GM23338 (cell line): ENCODE results near the gene RAP1B. TPM values are rescaled to one million over a fixed set of nuclear protein-coding genes. Genes with fewer than 3 reads are reported as not detected.

ENCODE experiments used
- ATAC-seq: fragments of 200-7000 bp; cut with Tn5 transposase; 3 replicates; pipeline ENCODE4 v1.9.1; 2020
- DNase-seq: peaks from one replicate; pipeline ENCODE4 v3.0.0-alpha.2; 2015; ENCODE audit warnings: low spot score
- H2AFZ ChIP-seq: fragments of 200-600 bp; sonication (generic); 2 replicates; pipeline ENCODE4 v1.8.0; 2016; ENCODE audit warnings: antibody characterized with exemption, mild to moderate bottlenecking, moderate library complexity
- H3F3A ChIP-seq: fragments of 200-600 bp; sonication (generic); replicated peaks from 2 replicates; pipeline ENCODE4 v1.8.0; 2017; ENCODE audit warnings: antibody characterized with exemption, mixed run types, low read depth
- H3K27ac ChIP-seq: fragments of 200-600 bp; sonication (generic); 2 replicates; pipeline ENCODE4 v1.6.1; 2016; ENCODE audit warnings: low read depth
- H3K27me3 ChIP-seq: fragments of 200-600 bp; sonication (generic); 2 replicates; pipeline ENCODE4 v1.8.0; 2016; ENCODE audit warnings: mild to moderate bottlenecking, mixed run types, moderate library complexity; ENCODE audit not compliant: insufficient read depth
- H3K36me3 ChIP-seq: fragments of 200-600 bp; sonication (generic); 2 replicates; pipeline ENCODE4 v1.8.0; 2016; ENCODE audit warnings: mild to moderate bottlenecking; ENCODE audit not compliant: insufficient read depth
- H3K4me1 ChIP-seq: fragments of 200-600 bp; sonication (generic); 2 replicates; pipeline ENCODE4 v1.8.0; 2016; ENCODE audit warnings: mild to moderate bottlenecking, moderate library complexity; ENCODE audit not compliant: insufficient read depth
- H3K4me2 ChIP-seq: fragments of 200-600 bp; sonication (generic); 2 replicates; pipeline ENCODE4 v1.7.1; 2017; ENCODE audit warnings: mixed run types
- H3K4me3 ChIP-seq: fragments of 200-600 bp; sonication (generic); 2 replicates; pipeline ENCODE4 v1.6.1; 2016; ENCODE audit warnings: mixed run types
- H3K79me2 ChIP-seq: fragments of 200-600 bp; sonication (generic); replicated peaks from 2 replicates; pipeline ENCODE4 v1.8.0; 2017; ENCODE audit warnings: mild to moderate bottlenecking; ENCODE audit not compliant: insufficient read depth
- H3K9me2 ChIP-seq: fragments of 200-600 bp; sonication (generic); 2 replicates; pipeline ENCODE4 v1.8.0; 2017; ENCODE audit not compliant: insufficient read depth
- H4K20me1 ChIP-seq: fragments of 200-600 bp; sonication (generic); replicated peaks from 2 replicates; pipeline ENCODE4 v1.8.0; 2017; ENCODE audit warnings: mild to moderate bottlenecking; ENCODE audit not compliant: insufficient read depth
- H3K27ac Mint-ChIP-seq: 2 replicates; pipeline ENCODE4 v1.8.0; 2020; ENCODE audit warnings: inconsistent platforms, mild to moderate bottlenecking, moderate library complexity, mixed read lengths
- H3K27me3 Mint-ChIP-seq: 3 replicates; pipeline ENCODE4 v1.8.0; 2022; ENCODE audit warnings: low read depth, mild to moderate bottlenecking, moderate library complexity, mixed read lengths, inconsistent platforms; ENCODE audit not compliant: insufficient read depth, poor library complexity
- H3K36me3 Mint-ChIP-seq: 3 replicates; pipeline ENCODE4 v1.8.0; 2021; ENCODE audit warnings: low read depth, mild to moderate bottlenecking, inconsistent platforms, moderate library complexity, mixed read lengths
- H3K4me1 Mint-ChIP-seq: 3 replicates; pipeline ENCODE4 v1.8.0; 2020; ENCODE audit warnings: mild to moderate bottlenecking, inconsistent platforms, mixed read lengths
- H3K4me3 Mint-ChIP-seq: 3 replicates; pipeline ENCODE4 v1.8.0; 2021; ENCODE audit warnings: moderate library complexity, mild to moderate bottlenecking, inconsistent platforms, mixed read lengths
- H3K9me3 Mint-ChIP-seq: 3 replicates; pipeline ENCODE4 v1.8.0; 2020; ENCODE audit warnings: moderate library complexity, mild to moderate bottlenecking, inconsistent platforms, mixed read lengths
- CREB1 ChIP-seq: fragments of 250-450 bp; sonication (Bioruptor Pico); IDR thresholded peaks from 2 replicates; pipeline ENCODE4 v1.5.0; 2020; ENCODE audit warnings: low read depth, mild to moderate bottlenecking, moderate library complexity
- EZH2 ChIP-seq: fragments of 200-600 bp; sonication (generic); IDR thresholded peaks from one replicate; pipeline ENCODE4 v1.8.0; 2017; ENCODE audit warnings: antibody characterized with exemption, mild to moderate bottlenecking, low read depth; ENCODE audit not compliant: unreplicated experiment
- EZH2phosphoT487 ChIP-seq: fragments of 200-600 bp; sonication (generic); IDR thresholded peaks from one replicate; pipeline ENCODE4 v1.8.1; 2018; ENCODE audit warnings: antibody characterized with exemption; ENCODE audit not compliant: unreplicated experiment
- JUNB ChIP-seq: IDR thresholded peaks from one replicate; pipeline ENCODE4 v1.6.1; 2016; ENCODE audit warnings: antibody characterized with exemption; ENCODE audit not compliant: unreplicated experiment
- NANOG ChIP-seq: IDR thresholded peaks from 2 replicates; pipeline ENCODE4 v1.6.1; 2016; ENCODE audit warnings: antibody characterized with exemption, borderline replicate concordance
- POLR2AphosphoS5 ChIP-seq: IDR thresholded peaks from 2 replicates; pipeline ENCODE4 v1.6.1; 2016; ENCODE audit warnings: antibody characterized with exemption, low read depth
- STAT1 ChIP-seq: IDR thresholded peaks from one replicate; pipeline ENCODE4 v1.6.1; 2016; ENCODE audit warnings: antibody characterized with exemption; ENCODE audit not compliant: unreplicated experiment
- ZNF114 ChIP-seq: fragments of 250-450 bp; sonication (Bioruptor Pico); IDR thresholded peaks from 2 replicates; pipeline ENCODE4 v1.5.0; 2020; ENCODE audit warnings: mild to moderate bottlenecking, moderate library complexity
- ZNF331 ChIP-seq: fragments of 250-450 bp; sonication (Bioruptor Pico); IDR thresholded peaks from 2 replicates; pipeline ENCODE4 v1.5.0; 2020; ENCODE audit warnings: low read depth, mild to moderate bottlenecking, moderate library complexity
- polyA plus RNA-seq: library from polyadenylated mRNA; unstranded; fragments of >200 nt; fragmentation: Nextera tagmentation; extraction: Ambion mirVana; gene quantifications from 2 replicates; pipeline ENCODE4 v1.2.1, GENCODE V29; 2016
- total RNA-seq: library from RNA; depleted of rRNA; stranded (reverse); fragments of >200 nt; shearing (Covaris generic); gene quantifications from 2 replicates; pipeline ENCODE4 v1.2.3, GENCODE V29; 2014
- TF ChIP-seq, protein P1 (sequence below), 2 experiments: fragments of 200-600 bp in 1 of 2; sonication (generic) in 1 of 2; conservative IDR thresholded peaks; 2 replicates each; pipeline versions ENCODE4 v1.5.1 to v1.6.1; 2016 to 2017; ENCODE audit warnings: antibody characterized with exemption in 2 of 2, low read depth in 2 of 2, mild to moderate bottlenecking in 2 of 2, moderate library complexity in 1 of 2

The RAP1B gene
- total and polyA plus RNA-seq, 2 experiments from 2014 or later: 90.6 to 128 TPM

DNA sequence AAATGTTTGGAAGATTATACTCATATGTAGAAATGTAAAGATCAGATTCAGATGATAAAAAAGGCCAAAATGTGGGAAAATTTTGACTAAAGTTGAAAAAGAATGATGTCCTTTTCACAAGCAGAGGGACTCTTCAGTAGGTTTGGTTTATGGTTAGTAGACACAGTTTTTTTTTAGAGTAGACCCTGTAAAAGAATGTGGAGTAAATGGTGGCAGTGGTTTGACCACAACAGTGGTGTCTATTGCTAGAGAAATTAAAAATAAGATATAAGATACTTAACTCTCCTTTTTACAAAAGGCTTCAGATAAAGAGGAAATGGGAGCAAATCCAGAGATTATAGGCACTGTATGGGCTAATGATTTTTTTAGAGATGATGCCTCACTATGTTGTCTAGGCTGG, 21.8 kb downstream of the RAP1B start:
- no peaks in the 10 kb centered on the region for H3K27me3 ChIP-seq
- H3K27ac ChIP-seq: no peak overlapping the region
- H4K20me1 ChIP-seq: peaks cover 49% of the 10 kb centered on the region
- peaks cover 2% of the 10 kb centered on the region; the same call in 1 of the 2 replicates for H3K36me3 ChIP-seq
- no peaks in the 10 kb centered on the region for H3F3A ChIP-seq
- TF ChIP-seq POLR2AphosphoS5 (no peak), CREB1 (CRISPR knock-in tag) (no peak), ZNF114 (no peak), EZH2 (no peak), JUNB (no peak), NANOG (no peak), ZNF331 (no peak), EZH2phosphoT487 (no peak)
- TF ChIP-seq, protein P1, sequence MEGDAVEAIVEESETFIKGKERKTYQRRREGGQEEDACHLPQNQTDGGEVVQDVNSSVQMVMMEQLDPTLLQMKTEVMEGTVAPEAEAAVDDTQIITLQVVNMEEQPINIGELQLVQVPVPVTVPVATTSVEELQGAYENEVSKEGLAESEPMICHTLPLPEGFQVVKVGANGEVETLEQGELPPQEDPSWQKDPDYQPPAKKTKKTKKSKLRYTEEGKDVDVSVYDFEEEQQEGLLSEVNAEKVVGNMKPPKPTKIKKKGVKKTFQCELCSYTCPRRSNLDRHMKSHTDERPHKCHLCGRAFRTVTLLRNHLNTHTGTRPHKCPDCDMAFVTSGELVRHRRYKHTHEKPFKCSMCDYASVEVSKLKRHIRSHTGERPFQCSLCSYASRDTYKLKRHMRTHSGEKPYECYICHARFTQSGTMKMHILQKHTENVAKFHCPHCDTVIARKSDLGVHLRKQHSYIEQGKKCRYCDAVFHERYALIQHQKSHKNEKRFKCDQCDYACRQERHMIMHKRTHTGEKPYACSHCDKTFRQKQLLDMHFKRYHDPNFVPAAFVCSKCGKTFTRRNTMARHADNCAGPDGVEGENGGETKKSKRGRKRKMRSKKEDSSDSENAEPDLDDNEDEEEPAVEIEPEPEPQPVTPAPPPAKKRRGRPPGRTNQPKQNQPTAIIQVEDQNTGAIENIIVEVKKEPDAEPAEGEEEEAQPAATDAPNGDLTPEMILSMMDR (conservative IDR thresholded peaks at IDR 0.05; ENCODE audit: low read depth in 2 of 2): no peak
- Mint-ChIP-seq H3K4me1 (no peaks in the 10 kb centered on the region), H3K36me3 (peaks cover 12% of the 10 kb centered on the region), H3K27me3 (peaks cover 3% of the 10 kb centered on the region), H3K9me3 (peaks cover 9% of the 10 kb centered on the region; the same call in 1 of the 3 replicates), H3K27ac (no peak overlapping the region), H3K4me3 (no peak overlapping the region)
- no peaks in the 10 kb centered on the region for H3K4me1 ChIP-seq
- DNase-seq (no peak), ATAC-seq (no peak)
- H3K79me2 ChIP-seq: peaks cover 100% of the 10 kb centered on the region
- no peak overlapping the region for H2AFZ ChIP-seq
- no peak overlapping the region for H3K4me2 ChIP-seq
- H3K4me3 ChIP-seq: no peak overlapping the region
- no peaks in the 10 kb centered on the region for H3K9me2 ChIP-seq

DNA sequence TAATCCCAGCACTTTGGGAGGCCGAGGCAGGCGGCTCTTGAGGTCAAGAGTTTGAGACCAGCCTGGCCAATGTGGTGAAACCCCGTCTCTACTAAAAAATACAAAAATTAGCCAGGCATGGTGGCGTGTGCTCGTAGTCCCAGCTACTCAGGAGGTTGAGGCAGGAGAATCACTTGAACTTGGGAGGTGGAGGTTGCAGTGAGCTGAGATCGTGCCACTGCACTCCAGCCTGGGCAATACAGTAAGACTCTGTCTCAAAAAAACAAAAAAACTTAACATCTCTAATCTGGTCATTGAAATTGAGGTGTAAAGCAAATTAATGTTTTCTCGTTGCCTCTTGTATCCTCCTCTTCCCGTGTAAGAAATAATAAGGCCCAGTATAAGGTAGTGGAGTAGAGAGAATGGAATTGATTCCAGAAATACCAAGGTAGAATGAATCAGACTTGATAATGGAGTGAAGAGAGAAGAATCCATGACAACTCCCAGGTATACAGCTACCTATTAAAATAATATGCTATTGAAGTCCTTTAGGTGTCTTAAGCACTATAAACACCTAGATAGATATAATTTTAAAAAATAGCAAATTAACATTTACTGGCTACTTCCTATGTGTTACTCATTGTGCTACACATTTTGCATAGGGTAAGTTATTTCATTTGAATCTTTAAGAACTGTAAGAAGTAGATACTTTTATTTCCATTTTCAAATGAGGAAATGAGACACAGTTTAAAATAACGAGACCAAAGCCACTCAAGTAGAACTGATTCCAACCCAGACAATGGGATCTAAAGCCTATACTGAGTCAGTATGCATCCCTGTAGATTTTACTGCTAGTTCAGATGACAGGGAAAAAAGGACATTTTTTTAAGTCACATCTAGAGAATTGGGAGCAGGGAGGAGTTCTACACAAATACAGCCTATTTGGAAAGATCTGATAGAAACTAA, 23.2 kb downstream of the RAP1B start:
- Mint-ChIP-seq H3K27me3 (peaks cover 3% of the 10 kb centered on the region), H3K4me1 (peaks cover 3% of the 10 kb centered on the region; the same call in 1 of the 3 replicates), H3K27ac (no peak overlapping the region), H3K4me3 (no peak overlapping the region), H3K36me3 (peaks cover 1% of the 10 kb centered on the region; the same call in 1 of the 3 replicates), H3K9me3 (no peaks in the 10 kb centered on the region)
- H3F3A ChIP-seq: no peaks in the 10 kb centered on the region
- peaks cover 99% of the 10 kb centered on the region for H3K79me2 ChIP-seq
- H3K4me2 ChIP-seq: no peak overlapping the region
- no peaks in the 10 kb centered on the region for H3K4me1 ChIP-seq
- H2AFZ ChIP-seq: no peak overlapping the region
- H3K27ac ChIP-seq: no peak overlapping the region
- H4K20me1 ChIP-seq: peaks cover 48% of the 10 kb centered on the region
- no peaks in the 10 kb centered on the region for H3K36me3 ChIP-seq
- no peak overlapping the region for H3K4me3 ChIP-seq
- H3K9me2 ChIP-seq: no peaks in the 10 kb centered on the region
- H3K27me3 ChIP-seq: no peaks in the 10 kb centered on the region
- DNase-seq (no peak), ATAC-seq (no peak)
- TF ChIP-seq STAT1: no peak
- TF ChIP-seq EZH2phosphoT487: no peak
- TF ChIP-seq EZH2: no peak
- no peak for TF ChIP-seq POLR2AphosphoS5
- TF ChIP-seq JUNB: no peak
- TF ChIP-seq ZNF114: no peak
- TF ChIP-seq, protein P1 (conservative IDR thresholded peaks at IDR 0.05; ENCODE audit: low read depth in 2 of 2): no peak
